ENCODE results near the gene ZNF222.

GRCh38 chr19:44066305-44066704 lies 41.1 kb downstream of the ZNF222 start:
- no peak for TF ChIP-seq POLR2A (IDR thresholded peaks at IDR 0.05)
- TF ChIP-seq, protein P1, sequence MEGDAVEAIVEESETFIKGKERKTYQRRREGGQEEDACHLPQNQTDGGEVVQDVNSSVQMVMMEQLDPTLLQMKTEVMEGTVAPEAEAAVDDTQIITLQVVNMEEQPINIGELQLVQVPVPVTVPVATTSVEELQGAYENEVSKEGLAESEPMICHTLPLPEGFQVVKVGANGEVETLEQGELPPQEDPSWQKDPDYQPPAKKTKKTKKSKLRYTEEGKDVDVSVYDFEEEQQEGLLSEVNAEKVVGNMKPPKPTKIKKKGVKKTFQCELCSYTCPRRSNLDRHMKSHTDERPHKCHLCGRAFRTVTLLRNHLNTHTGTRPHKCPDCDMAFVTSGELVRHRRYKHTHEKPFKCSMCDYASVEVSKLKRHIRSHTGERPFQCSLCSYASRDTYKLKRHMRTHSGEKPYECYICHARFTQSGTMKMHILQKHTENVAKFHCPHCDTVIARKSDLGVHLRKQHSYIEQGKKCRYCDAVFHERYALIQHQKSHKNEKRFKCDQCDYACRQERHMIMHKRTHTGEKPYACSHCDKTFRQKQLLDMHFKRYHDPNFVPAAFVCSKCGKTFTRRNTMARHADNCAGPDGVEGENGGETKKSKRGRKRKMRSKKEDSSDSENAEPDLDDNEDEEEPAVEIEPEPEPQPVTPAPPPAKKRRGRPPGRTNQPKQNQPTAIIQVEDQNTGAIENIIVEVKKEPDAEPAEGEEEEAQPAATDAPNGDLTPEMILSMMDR (IDR thresholded peaks at IDR 0.05 in 4 of 5, conservative IDR thresholded peaks at IDR 0.05 in 1 of 5): no peak

All from gastrocnemius medialis (tissue), 4 donors.